ENCODE measurements around the gene PPFIBP1. TPM values are rescaled to one million over a fixed set of nuclear protein-coding genes. Genes with fewer than 3 reads are reported as not detected.

The PPFIBP1 gene
- total and polyA plus RNA-seq, 2 of the 13 experiments (the other 11 are each of a cell fraction or from before 2014, with no cell fraction given): 16.2 to 21.8 TPM

DNA sequence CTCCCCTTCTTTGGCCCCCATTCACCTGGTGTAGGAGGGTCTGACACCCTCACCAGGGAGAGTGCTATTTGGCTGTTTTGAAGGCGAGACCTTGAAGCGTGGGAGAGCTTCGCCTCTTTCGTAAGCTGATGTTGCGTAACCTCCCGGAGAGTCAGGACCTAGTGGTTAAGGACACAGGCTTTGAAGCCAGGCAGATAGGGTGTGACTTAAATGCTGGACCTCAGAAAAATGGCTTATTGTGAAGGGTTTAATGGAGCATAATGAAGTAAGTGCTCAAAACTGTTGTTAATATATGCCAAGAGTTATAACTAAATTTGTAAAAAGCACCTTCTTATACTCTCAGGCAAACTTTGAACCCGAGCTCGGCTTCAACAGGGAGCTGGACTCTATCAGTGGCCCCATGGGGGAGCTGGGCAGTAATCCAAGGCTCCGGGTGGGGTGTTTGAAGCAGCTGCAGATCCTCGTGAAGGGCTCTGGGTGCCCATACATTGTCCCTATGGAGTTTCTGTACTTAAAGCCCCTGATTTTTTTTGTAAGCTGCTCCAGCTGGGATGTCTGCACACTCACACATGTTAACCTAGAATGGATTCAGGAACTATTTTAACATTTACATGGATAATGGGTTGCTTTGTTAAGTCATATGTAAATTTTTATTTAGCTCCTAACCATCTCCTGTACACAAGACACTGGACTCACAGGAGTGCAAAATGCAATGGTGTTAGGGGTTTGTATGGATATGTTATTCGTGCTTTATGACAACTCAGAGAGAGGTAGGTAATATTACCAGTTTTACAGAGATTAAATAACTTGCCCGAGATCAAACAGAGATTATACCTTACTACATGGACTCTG lies 26.0 kb downstream of the PPFIBP1 start (continued):
- TF ChIP-seq ZNF326 (CRISPR knock-in tag; IDR thresholded peaks at IDR 0.05; ENCODE audit: borderline replicate concordance) (no peak), NFIC (IDR thresholded peaks at IDR 0.05; ENCODE audit: low read length) (peak; percentile 73; the same call in 1 of the 2 replicates), MLLT10 (CRISPR knock-in tag; IDR thresholded peaks at IDR 0.05) (no peak), ZNF101 (CRISPR knock-in tag; IDR thresholded peaks at IDR 0.05; ENCODE audit: borderline replicate concordance, low read depth) (no peak), ZNF263 (CRISPR knock-in tag; IDR thresholded peaks at IDR 0.05) (no peak), ZFP82 (CRISPR knock-in tag; IDR thresholded peaks at IDR 0.05; ENCODE audit: borderline replicate concordance) (0 out of 2 replicates have a peak, but pooled peaks have one; percentile 70), RORA (CRISPR knock-in tag; IDR thresholded peaks at IDR 0.05) (no peak), ZNF790 (CRISPR knock-in tag; IDR thresholded peaks at IDR 0.05; ENCODE audit: borderline replicate concordance) (no peak; the same call in 1 of the 2 replicates), ZNF431 (CRISPR knock-in tag; IDR thresholded peaks at IDR 0.05; ENCODE audit: borderline replicate concordance, low read depth) (peak; percentile 70; the same call in 1 of the 2 replicates), RNF2 (conservative IDR thresholded peaks at IDR 0.05; ENCODE audit: low read depth) (no peak)
- TF ChIP-seq, protein P1, sequence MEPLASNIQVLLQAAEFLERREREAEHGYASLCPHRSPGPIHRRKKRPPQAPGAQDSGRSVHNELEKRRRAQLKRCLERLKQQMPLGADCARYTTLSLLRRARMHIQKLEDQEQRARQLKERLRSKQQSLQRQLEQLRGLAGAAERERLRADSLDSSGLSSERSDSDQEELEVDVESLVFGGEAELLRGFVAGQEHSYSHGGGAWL (CRISPR knock-in tag; IDR thresholded peaks at IDR 0.05): no peak
- TF ChIP-seq, protein P2, sequence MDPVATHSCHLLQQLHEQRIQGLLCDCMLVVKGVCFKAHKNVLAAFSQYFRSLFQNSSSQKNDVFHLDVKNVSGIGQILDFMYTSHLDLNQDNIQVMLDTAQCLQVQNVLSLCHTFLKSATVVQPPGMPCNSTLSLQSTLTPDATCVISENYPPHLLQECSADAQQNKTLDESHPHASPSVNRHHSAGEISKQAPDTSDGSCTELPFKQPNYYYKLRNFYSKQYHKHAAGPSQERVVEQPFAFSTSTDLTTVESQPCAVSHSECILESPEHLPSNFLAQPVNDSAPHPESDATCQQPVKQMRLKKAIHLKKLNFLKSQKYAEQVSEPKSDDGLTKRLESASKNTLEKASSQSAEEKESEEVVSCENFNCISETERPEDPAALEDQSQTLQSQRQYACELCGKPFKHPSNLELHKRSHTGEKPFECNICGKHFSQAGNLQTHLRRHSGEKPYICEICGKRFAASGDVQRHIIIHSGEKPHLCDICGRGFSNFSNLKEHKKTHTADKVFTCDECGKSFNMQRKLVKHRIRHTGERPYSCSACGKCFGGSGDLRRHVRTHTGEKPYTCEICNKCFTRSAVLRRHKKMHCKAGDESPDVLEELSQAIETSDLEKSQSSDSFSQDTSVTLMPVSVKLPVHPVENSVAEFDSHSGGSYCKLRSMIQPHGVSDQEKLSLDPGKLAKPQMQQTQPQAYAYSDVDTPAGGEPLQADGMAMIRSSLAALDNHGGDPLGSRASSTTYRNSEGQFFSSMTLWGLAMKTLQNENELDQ (CRISPR knock-in tag; IDR thresholded peaks at IDR 0.05; ENCODE audit: borderline replicate concordance): no peak
- TF ChIP-seq, protein P3, sequence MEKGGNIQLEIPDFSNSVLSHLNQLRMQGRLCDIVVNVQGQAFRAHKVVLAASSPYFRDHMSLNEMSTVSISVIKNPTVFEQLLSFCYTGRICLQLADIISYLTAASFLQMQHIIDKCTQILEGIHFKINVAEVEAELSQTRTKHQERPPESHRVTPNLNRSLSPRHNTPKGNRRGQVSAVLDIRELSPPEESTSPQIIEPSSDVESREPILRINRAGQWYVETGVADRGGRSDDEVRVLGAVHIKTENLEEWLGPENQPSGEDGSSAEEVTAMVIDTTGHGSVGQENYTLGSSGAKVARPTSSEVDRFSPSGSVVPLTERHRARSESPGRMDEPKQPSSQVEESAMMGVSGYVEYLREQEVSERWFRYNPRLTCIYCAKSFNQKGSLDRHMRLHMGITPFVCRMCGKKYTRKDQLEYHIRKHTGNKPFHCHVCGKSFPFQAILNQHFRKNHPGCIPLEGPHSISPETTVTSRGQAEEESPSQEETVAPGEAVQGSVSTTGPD (CRISPR knock-in tag; IDR thresholded peaks at IDR 0.05): peak; percentile 84
- TF ChIP-seq, protein P4, sequence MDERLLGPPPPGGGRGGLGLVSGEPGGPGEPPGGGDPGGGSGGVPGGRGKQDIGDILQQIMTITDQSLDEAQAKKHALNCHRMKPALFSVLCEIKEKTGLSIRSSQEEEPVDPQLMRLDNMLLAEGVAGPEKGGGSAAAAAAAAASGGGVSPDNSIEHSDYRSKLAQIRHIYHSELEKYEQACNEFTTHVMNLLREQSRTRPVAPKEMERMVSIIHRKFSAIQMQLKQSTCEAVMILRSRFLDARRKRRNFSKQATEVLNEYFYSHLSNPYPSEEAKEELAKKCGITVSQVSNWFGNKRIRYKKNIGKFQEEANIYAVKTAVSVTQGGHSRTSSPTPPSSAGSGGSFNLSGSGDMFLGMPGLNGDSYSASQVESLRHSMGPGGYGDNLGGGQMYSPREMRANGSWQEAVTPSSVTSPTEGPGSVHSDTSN (CRISPR knock-in tag; IDR thresholded peaks at IDR 0.05): peak; percentile 50; the same call in 1 of the 2 replicates
- TF ChIP-seq, protein P5, sequence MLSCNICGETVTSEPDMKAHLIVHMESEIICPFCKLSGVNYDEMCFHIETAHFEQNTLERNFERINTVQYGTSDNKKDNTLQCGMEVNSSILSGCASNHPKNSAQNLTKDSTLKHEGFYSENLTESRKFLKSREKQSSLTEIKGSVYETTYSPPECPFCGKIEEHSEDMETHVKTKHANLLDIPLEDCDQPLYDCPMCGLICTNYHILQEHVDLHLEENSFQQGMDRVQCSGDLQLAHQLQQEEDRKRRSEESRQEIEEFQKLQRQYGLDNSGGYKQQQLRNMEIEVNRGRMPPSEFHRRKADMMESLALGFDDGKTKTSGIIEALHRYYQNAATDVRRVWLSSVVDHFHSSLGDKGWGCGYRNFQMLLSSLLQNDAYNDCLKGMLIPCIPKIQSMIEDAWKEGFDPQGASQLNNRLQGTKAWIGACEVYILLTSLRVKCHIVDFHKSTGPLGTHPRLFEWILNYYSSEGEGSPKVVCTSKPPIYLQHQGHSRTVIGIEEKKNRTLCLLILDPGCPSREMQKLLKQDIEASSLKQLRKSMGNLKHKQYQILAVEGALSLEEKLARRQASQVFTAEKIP (CRISPR knock-in tag; IDR thresholded peaks at IDR 0.05; ENCODE audit: borderline replicate concordance): no peak
